ENCODE data around the gene XRCC4. TPM values are rescaled to one million over a fixed set of nuclear protein-coding genes. Genes with fewer than 3 reads are reported as not detected.

XRCC4 gene
- total RNA-seq, 1 experiment from 2014 or later: 24.6 TPM

DNA sequence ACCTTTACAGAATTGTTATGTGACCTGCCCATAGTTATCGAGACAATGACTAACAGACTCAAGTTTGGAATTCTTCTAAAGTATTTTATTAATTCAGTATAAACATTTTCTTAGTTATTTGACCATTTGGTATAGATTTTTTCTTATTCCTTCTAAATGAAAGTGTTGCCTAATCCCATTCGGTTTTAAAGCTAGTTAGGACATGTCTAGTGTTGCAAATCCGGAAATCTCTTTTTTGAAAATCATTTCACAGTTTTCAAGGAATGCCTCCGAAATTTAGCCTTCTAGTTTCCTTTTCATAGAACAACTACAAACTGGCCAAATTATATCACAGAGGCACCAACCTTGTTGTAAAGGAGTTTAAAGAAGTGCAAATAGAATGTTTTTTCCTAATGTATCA lies 171.8 kb downstream of the XRCC4 start:
- no peak overlapping the region for H2AFZ ChIP-seq (ENCODE audit: low read depth, low read length, poor library complexity, severe bottlenecking)
- ChIA-PET RAD21 (ENCODE audit: low non-redundant PET in 1 of 2, low total read pairs in 2 of 2, uncharacterized antibody in 2 of 2, unreplicated experiment in 2 of 2) (no interaction called here), POLR2A (no interaction called here), CTCF (no interaction called here)
- H3K27ac ChIP-seq (ENCODE audit: low read depth, low read length): no peak overlapping the region
- intact Hi-C loops (cut with micrococcal nuclease): no loop called here
- H3K36me3 ChIP-seq (ENCODE audit: control insufficient read depth in 1 of 2, insufficient read depth in 2 of 2, low read length in 2 of 2): no peaks in the 10 kb centered on the region
- no peaks in the 10 kb centered on the region for H3K9me2 ChIP-seq (ENCODE audit: insufficient read depth)
- no peak for ATAC-seq
- H3K4me2 ChIP-seq (ENCODE audit: low read length): no peak overlapping the region
- no peaks in the 10 kb centered on the region for H3K4me1 ChIP-seq (ENCODE audit: control insufficient read depth in 1 of 2, insufficient read depth in 2 of 2, low read length in 2 of 2)
- DNase-seq (ENCODE audit: low read depth, low spot score): no peak
- TF ChIP-seq SIN3A (IDR thresholded peaks at IDR 0.05; ENCODE audit: low read depth) (no peak), YY1 (IDR thresholded peaks at IDR 0.05; ENCODE audit: extremely low read depth, insufficient replicate concordance, low read depth, low read length) (no peak), POLR2A (IDR thresholded peaks at IDR 0.05; ENCODE audit: borderline replicate concordance, extremely low read depth, insufficient read depth, insufficient read length) (no peak), POLR2AphosphoS5 (IDR thresholded peaks at IDR 0.05; ENCODE audit: low read depth, low read length) (no peak), ZNF274 (IDR thresholded peaks at IDR 0.05; ENCODE audit: low read depth, low read length) (no peak), SRF (IDR thresholded peaks at IDR 0.05; ENCODE audit: low read depth) (no peak), FOSL1 (IDR thresholded peaks at IDR 0.05; ENCODE audit: low read depth) (no peak), EZH2phosphoT487 (IDR thresholded peaks at IDR 0.05; ENCODE audit: borderline replicate concordance) (no peak), MAX (IDR thresholded peaks at IDR 0.05) (no peak), ELF1 (IDR thresholded peaks at IDR 0.05; ENCODE audit: borderline replicate concordance, low read depth) (no peak), CBX3 (IDR thresholded peaks at IDR 0.05; ENCODE audit: low read depth) (no peak)
- TF ChIP-seq, protein P1, sequence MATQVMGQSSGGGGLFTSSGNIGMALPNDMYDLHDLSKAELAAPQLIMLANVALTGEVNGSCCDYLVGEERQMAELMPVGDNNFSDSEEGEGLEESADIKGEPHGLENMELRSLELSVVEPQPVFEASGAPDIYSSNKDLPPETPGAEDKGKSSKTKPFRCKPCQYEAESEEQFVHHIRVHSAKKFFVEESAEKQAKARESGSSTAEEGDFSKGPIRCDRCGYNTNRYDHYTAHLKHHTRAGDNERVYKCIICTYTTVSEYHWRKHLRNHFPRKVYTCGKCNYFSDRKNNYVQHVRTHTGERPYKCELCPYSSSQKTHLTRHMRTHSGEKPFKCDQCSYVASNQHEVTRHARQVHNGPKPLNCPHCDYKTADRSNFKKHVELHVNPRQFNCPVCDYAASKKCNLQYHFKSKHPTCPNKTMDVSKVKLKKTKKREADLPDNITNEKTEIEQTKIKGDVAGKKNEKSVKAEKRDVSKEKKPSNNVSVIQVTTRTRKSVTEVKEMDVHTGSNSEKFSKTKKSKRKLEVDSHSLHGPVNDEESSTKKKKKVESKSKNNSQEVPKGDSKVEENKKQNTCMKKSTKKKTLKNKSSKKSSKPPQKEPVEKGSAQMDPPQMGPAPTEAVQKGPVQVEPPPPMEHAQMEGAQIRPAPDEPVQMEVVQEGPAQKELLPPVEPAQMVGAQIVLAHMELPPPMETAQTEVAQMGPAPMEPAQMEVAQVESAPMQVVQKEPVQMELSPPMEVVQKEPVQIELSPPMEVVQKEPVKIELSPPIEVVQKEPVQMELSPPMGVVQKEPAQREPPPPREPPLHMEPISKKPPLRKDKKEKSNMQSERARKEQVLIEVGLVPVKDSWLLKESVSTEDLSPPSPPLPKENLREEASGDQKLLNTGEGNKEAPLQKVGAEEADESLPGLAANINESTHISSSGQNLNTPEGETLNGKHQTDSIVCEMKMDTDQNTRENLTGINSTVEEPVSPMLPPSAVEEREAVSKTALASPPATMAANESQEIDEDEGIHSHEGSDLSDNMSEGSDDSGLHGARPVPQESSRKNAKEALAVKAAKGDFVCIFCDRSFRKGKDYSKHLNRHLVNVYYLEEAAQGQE (IDR thresholded peaks at IDR 0.05; ENCODE audit: low read depth): no peak
- TF ChIP-seq, protein P2, sequence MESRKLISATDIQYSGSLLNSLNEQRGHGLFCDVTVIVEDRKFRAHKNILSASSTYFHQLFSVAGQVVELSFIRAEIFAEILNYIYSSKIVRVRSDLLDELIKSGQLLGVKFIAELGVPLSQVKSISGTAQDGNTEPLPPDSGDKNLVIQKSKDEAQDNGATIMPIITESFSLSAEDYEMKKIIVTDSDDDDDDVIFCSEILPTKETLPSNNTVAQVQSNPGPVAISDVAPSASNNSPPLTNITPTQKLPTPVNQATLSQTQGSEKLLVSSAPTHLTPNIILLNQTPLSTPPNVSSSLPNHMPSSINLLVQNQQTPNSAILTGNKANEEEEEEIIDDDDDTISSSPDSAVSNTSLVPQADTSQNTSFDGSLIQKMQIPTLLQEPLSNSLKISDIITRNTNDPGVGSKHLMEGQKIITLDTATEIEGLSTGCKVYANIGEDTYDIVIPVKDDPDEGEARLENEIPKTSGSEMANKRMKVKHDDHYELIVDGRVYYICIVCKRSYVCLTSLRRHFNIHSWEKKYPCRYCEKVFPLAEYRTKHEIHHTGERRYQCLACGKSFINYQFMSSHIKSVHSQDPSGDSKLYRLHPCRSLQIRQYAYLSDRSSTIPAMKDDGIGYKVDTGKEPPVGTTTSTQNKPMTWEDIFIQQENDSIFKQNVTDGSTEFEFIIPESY (IDR thresholded peaks at IDR 0.05; ENCODE audit: extremely low read depth, insufficient replicate concordance, low read length): no peak
- TF ChIP-seq, protein P3, sequence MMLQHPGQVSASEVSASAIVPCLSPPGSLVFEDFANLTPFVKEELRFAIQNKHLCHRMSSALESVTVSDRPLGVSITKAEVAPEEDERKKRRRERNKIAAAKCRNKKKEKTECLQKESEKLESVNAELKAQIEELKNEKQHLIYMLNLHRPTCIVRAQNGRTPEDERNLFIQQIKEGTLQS (IDR thresholded peaks at IDR 0.05): no peak
- H4K20me1 ChIP-seq (ENCODE audit: insufficient read depth): no peaks in the 10 kb centered on the region
- no peaks in the 10 kb centered on the region for H3K27me3 ChIP-seq (ENCODE audit: insufficient read depth, low read length)
- no TSS peak for BruUV-seq (replicated peaks)
- no peaks in the 10 kb centered on the region for H3K9me3 ChIP-seq (ENCODE audit: control insufficient read depth in 1 of 2, insufficient read depth in 1 of 2, low read depth in 1 of 2, low read length in 2 of 2)
- H3K4me3 ChIP-seq (replicated peaks in 1 of 2; ENCODE audit: low read depth in 1 of 2, low read length in 2 of 2): no peak overlapping the region
- no peak overlapping the region for H3K9ac ChIP-seq (ENCODE audit: low read length)
- H3K79me2 ChIP-seq (ENCODE audit: insufficient read depth, low read length): no peaks in the 10 kb centered on the region
